ENCODE results near the gene LNPK.

Gene LNPK

GRCh38 chr2:175874291-175874690, 127.8 kb downstream of the LNPK start:
- no peak for TF ChIP-seq CTCF (IDR thresholded peaks at IDR 0.05)

More at GRCh38 chr2:175874291-175874690, 127.8 kb downstream of the LNPK start:
- DNase-seq (ENCODE audit: low spot score), result no peak
- no peak overlapping the region for H3K27ac ChIP-seq
- no peak overlapping the region for H3K4me3 ChIP-seq
